ENCODE measurements around the gene TP53BP2. TPM values are rescaled to one million over a fixed set of nuclear protein-coding genes. Genes with fewer than 3 reads are reported as not detected.

Gene TP53BP2
- total RNA-seq, 4 donors from 2014 or later, result 33.9 to 73.2 (median 52.3) TPM

DNA sequence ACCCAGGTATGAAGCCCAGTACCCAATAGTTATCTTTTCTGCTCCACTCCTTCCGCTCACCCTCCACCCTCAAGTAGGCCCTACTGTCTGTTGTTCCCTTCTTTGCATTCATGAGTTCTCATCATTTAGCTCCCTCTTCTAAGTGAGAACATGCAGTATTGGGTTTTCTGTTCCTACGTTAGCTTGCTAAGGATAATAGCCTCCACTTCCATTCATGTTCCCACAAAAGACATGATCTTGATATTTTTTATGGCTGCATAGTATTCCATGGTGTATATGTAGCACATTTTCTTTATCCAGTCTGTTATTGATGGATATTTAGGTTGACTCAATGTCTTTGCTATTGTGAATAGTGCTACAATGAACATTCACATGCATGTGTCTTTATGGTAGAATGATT is 2.8 kb upstream of the TP53BP2 start:
- WGBS, 2 donors, result 96 to 100% methylated on average over 2 of the region's 2 CpGs
- H3K27ac ChIP-seq, result no peak overlapping the region
- TF ChIP-seq, protein P1, sequence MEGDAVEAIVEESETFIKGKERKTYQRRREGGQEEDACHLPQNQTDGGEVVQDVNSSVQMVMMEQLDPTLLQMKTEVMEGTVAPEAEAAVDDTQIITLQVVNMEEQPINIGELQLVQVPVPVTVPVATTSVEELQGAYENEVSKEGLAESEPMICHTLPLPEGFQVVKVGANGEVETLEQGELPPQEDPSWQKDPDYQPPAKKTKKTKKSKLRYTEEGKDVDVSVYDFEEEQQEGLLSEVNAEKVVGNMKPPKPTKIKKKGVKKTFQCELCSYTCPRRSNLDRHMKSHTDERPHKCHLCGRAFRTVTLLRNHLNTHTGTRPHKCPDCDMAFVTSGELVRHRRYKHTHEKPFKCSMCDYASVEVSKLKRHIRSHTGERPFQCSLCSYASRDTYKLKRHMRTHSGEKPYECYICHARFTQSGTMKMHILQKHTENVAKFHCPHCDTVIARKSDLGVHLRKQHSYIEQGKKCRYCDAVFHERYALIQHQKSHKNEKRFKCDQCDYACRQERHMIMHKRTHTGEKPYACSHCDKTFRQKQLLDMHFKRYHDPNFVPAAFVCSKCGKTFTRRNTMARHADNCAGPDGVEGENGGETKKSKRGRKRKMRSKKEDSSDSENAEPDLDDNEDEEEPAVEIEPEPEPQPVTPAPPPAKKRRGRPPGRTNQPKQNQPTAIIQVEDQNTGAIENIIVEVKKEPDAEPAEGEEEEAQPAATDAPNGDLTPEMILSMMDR (IDR thresholded peaks at IDR 0.05), result no peak
- TF ChIP-seq EP300 (IDR thresholded peaks at IDR 0.05) (no peak), POLR2A (IDR thresholded peaks at IDR 0.05) (no peak)
- no peak overlapping the region for H3K4me3 ChIP-seq
- H3K9me3 ChIP-seq, result no peaks in the 10 kb centered on the region
- no peaks in the 10 kb centered on the region for H3K27me3 ChIP-seq
- no peaks in the 10 kb centered on the region for H3K36me3 ChIP-seq
- H3K4me1 ChIP-seq, result peaks cover 5 to 25% (median 15%) of the 10 kb centered on the region in 4 donors
- no peak for DNase-seq (ENCODE audit: low spot score in 2 of 2)

DNA sequence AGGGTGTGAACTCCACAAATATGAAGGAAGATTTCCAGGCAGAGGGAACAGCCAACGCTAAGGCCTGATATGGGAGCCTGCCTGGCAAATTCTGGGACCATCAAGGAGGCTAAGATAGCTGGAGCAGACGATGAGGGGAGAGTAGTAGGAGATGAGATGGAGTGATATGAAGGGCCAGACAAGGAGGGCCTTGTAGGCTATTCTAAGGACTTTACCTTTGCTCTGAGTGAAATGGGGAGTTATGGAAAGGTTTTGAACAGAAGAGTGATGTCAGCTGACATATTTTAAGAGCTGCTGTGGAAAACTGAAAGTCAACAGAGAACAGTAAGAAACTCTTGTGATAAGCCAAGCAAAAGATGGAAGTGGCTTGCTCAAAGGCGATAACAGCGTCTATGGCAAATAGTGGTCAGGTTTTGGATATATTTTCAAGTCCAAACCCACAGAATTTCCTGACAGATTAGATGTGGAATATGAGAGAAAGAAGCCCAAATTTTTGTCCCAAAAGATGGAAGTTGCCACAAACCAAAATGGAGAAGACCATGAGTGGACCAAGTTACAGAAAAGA is 2.1 kb upstream of the TP53BP2 start:
- Histone ChIP-seq H3K4me1 (peaks cover 5 to 31% (median 20%) of the 10 kb centered on the region in 4 donors), H3K27ac (peak overlapping the region in 1 of 4 donors; percentile 58), H3K27me3 (no peaks in the 10 kb centered on the region), H3K4me3 (no peak overlapping the region), H3K36me3 (no peaks in the 10 kb centered on the region), H3K9me3 (no peaks in the 10 kb centered on the region)
- TF ChIP-seq POLR2A (IDR thresholded peaks at IDR 0.05) (no peak), EP300 (IDR thresholded peaks at IDR 0.05) (no peak)
- TF ChIP-seq, protein P1 (IDR thresholded peaks at IDR 0.05), result no peak
- DNase-seq (ENCODE audit: low spot score in 2 of 2), result no peak
- WGBS, 2 donors, result 95 to 96% methylated on average over 4 of the region's 4 CpGs

DNA sequence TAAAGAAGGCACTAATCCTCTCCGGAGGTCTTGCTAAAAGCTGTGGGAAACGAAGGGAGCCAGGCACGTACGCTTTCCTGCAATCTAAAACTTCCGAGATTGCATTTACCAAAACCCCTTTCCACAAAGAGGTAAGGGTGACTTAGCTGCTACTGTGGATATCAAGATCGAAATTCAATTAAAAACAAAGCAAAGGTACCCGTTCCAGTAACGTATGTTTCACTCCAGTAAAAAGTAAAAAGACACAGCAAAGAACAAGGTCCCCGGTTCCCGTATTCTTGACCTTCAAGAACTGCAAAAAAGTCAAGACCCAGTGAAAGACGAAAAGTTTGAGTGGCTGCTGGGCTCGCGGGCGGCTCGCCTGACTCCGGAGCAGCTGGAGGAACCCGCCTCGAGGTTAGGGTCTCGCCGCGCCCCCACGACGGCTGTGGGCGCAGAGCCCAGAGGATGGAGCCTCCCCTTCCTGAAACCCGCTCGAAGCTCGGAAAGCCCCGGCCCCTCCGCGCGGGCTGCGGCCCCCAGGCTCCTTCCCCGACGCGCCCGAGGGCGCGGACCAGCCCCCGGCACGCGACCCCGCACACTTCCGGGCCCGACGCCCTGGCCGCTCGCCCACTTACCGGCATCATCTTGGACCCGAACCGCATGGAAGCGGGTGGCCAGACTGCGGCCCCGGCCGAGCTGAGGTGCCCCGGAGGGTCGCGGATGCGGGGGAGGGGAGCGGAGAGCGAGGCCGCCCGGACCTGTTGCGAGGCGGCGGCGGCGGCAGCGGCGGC is 524 bp downstream of the TP53BP2 start:
- no peak for TF ChIP-seq EP300 (IDR thresholded peaks at IDR 0.05)
- TF ChIP-seq, protein P1 (IDR thresholded peaks at IDR 0.05), result no peak
- TF ChIP-seq POLR2A (IDR thresholded peaks at IDR 0.05), result no peak
- Histone ChIP-seq H3K27ac (peak overlapping the region; percentile 98 to 100 (median 99)), H3K27me3 (no peaks in the 10 kb centered on the region), H3K4me3 (peak overlapping the region; percentile 72 to 92 (median 83)), H3K4me1 (peaks cover 5 to 58% (median 31%) of the 10 kb centered on the region in 4 donors), H3K36me3 (no peaks in the 10 kb centered on the region), H3K9me3 (no peaks in the 10 kb centered on the region)
- DNase-seq (ENCODE audit: low spot score in 2 of 2), result peak in 1 of 2 donors; percentile 36
- WGBS, 2 donors, result 0 to 1% methylated on average over 20 to 51 of the region's 69 CpGs

DNA sequence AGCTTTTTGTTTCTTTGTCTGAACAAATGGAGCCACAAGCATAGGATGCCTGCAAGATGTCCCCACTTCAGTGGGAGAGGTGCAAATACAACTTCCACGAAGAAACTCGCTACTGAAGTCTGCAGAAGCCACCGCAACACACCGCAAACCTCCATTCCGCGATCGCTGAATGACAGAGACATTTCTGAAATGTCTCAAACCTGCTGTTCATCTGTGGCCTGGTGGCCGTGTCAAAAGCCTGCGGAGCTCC is 1.0 kb downstream of the TP53BP2 start:
- no peak for DNase-seq (ENCODE audit: low spot score in 2 of 2)
- no peaks in the 10 kb centered on the region for H3K9me3 ChIP-seq
- peak overlapping the region; percentile 98 to 100 (median 99) for H3K27ac ChIP-seq
- 2% methylated on average over 9 of the region's 9 CpGs for WGBS, 2 donors
- no peak for TF ChIP-seq EP300 (IDR thresholded peaks at IDR 0.05)
- TF ChIP-seq POLR2A (IDR thresholded peaks at IDR 0.05), result no peak
- TF ChIP-seq, protein P1 (IDR thresholded peaks at IDR 0.05), result no peak
- peaks cover 5 to 60% (median 33%) of the 10 kb centered on the region in 4 donors for H3K4me1 ChIP-seq
- H3K27me3 ChIP-seq, result no peaks in the 10 kb centered on the region
- H3K36me3 ChIP-seq, result no peaks in the 10 kb centered on the region
- H3K4me3 ChIP-seq, result peak overlapping the region; percentile 72 to 92 (median 83)
